ENCODE data around the gene ACMSD.
"Not testable (repeated sequence)": the region's sequence is repeated elsewhere in the genome, so short reads cannot be mapped to it uniquely, and the experiment has no call there.

Gene ACMSD

GRCh38 chr2:134873152-134873551, 34.7 kb downstream of the ACMSD start:
- no peaks in the 10 kb centered on the region for H3K27me3 ChIP-seq (ENCODE audit: insufficient read depth, low read length)
- WGBS, result 92% methylated on average over 2 of the region's 2 CpGs
- no peaks in the 10 kb centered on the region for H3K36me3 ChIP-seq (ENCODE audit: insufficient read depth, low read length)
- H3K9ac ChIP-seq (ENCODE audit: low read depth, low read length), result no peak overlapping the region
- H3K27ac ChIP-seq (ENCODE audit: low read depth, low read length), result no peak overlapping the region
- no peaks in the 10 kb centered on the region for H3K9me3 ChIP-seq (ENCODE audit: insufficient read depth, low read depth, low read length)
- H3K4me1 ChIP-seq (ENCODE audit: insufficient read depth, low read length), result no peaks in the 10 kb centered on the region
- no peak overlapping the region for H3K4me3 ChIP-seq (ENCODE audit: low read length)

- Histone ChIP-seq H3K27ac (ENCODE audit: low read depth, low read length) (no peak overlapping the region), H3K27me3 (ENCODE audit: insufficient read depth, low read length) (no peaks in the 10 kb centered on the region), H3K9me3 (ENCODE audit: insufficient read depth, low read depth, low read length) (0 out of 2 replicates have a peak, but pooled peaks cover 4% of the 10 kb centered on the region), H3K4me3 (ENCODE audit: low read length) (no peak overlapping the region), H3K4me1 (ENCODE audit: insufficient read depth, low read length) (no peaks in the 10 kb centered on the region), H3K36me3 (ENCODE audit: insufficient read depth, low read length) (no peaks in the 10 kb centered on the region), H3K9ac (ENCODE audit: low read depth, low read length) (no peak overlapping the region)
- no CpG with 5 or more reads among the region's 1 CpG for WGBS
These were observed 36.9 kb downstream of the ACMSD start for GRCh38 chr2:134875309-134875708.

GRCh38 chr2:134882773-134883172, 44.4 kb downstream of the ACMSD start:
- Histone ChIP-seq H3K27me3 (ENCODE audit: insufficient read depth, low read length) (no peaks in the 10 kb centered on the region), H3K4me1 (ENCODE audit: insufficient read depth, low read length) (no peaks in the 10 kb centered on the region), H3K4me3 (ENCODE audit: low read length) (no peak overlapping the region), H3K9me3 (ENCODE audit: insufficient read depth, low read depth, low read length) (0 out of 2 replicates have a peak, but pooled peaks cover 4% of the 10 kb centered on the region), H3K9ac (ENCODE audit: low read depth, low read length) (no peak overlapping the region), H3K27ac (ENCODE audit: low read depth, low read length) (no peak overlapping the region), H3K36me3 (ENCODE audit: insufficient read depth, low read length) (no peaks in the 10 kb centered on the region)

- no peak overlapping the region for H3K27ac ChIP-seq (ENCODE audit: low read depth, low read length)
- H3K4me1 ChIP-seq (ENCODE audit: insufficient read depth, low read length), result no peaks in the 10 kb centered on the region
- no peaks in the 10 kb centered on the region for H3K36me3 ChIP-seq (ENCODE audit: insufficient read depth, low read length)
- H3K9me3 ChIP-seq (ENCODE audit: insufficient read depth, low read depth, low read length), result 0 out of 2 replicates have a peak, but pooled peaks cover under 1% of the 10 kb centered on the region
- 92% methylated on average over 3 of the region's 3 CpGs for WGBS
- no peaks in the 10 kb centered on the region for H3K27me3 ChIP-seq (ENCODE audit: insufficient read depth, low read length)
- H3K4me3 ChIP-seq (ENCODE audit: low read length), result no peak overlapping the region
- H3K9ac ChIP-seq (ENCODE audit: low read depth, low read length), result no peak overlapping the region
These were observed 45.3 kb downstream of the ACMSD start for GRCh38 chr2:134883552-134884293.

DNA sequence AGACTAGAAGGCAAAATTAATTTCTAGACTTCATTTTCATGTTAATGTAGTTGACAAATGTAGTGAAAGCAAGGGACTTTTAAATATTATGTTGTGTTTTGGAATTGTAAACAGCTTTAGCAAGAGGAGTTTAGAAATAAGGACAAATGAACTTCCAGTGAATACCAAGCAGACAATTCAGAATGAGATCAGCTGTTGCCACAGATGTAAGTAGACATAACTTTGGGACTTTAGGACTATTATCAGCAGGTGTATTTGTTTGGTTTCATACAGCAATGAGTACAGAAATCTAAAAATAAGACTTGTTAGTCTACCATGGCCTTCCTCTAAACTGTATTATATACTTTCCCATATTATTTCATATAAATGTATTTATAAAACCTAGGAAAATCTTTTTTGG, 46.0 kb downstream of the ACMSD start:
- no peaks in the 10 kb centered on the region for H3K4me1 ChIP-seq (ENCODE audit: insufficient read depth, low read length)
- H3K4me3 ChIP-seq (ENCODE audit: low read length), result no peak overlapping the region
- H3K9me3 ChIP-seq (ENCODE audit: insufficient read depth, low read depth, low read length), result no peaks in the 10 kb centered on the region
- H3K9ac ChIP-seq (ENCODE audit: low read depth, low read length), result no peak overlapping the region
- H3K27ac ChIP-seq (ENCODE audit: low read depth, low read length), result no peak overlapping the region
- H3K27me3 ChIP-seq (ENCODE audit: insufficient read depth, low read length), result no peaks in the 10 kb centered on the region
- H3K36me3 ChIP-seq (ENCODE audit: insufficient read depth, low read length), result no peaks in the 10 kb centered on the region

GRCh38 chr2:134892282-134893035, 54.0 kb downstream of the ACMSD start:
- Histone ChIP-seq H3K4me3 (ENCODE audit: low read length) (no peak overlapping the region), H3K27ac (ENCODE audit: low read depth, low read length) (no peak overlapping the region), H3K9me3 (ENCODE audit: insufficient read depth, low read depth, low read length) (no peaks in the 10 kb centered on the region), H3K27me3 (ENCODE audit: insufficient read depth, low read length) (no peaks in the 10 kb centered on the region), H3K36me3 (ENCODE audit: insufficient read depth, low read length) (no peaks in the 10 kb centered on the region), H3K9ac (ENCODE audit: low read depth, low read length) (no peak overlapping the region), H3K4me1 (ENCODE audit: insufficient read depth, low read length) (no peaks in the 10 kb centered on the region)
- 100% methylated on average over 1 of the region's 1 CpG for WGBS

DNA sequence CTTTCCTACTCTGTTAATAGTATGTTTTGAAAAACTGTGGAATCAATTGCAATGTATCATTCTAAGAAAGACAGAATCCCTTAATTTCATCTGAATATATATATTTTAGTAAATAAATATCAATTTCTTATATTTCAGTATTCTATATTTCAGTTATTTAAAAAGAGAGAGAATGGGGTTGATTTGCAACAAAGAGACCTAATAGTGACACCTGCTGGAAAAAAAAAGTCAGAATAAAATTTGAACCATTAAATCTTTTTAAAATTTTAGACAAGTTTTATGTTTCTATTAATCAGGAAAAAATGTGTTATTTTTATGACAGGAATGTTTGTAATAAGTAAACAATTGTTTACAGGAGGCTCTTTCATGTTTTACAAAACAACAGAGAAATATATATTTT, 59.5 kb downstream of the ACMSD start:
- no peaks in the 10 kb centered on the region for H3K4me1 ChIP-seq (ENCODE audit: insufficient read depth, low read length)
- no peaks in the 10 kb centered on the region for H3K36me3 ChIP-seq (ENCODE audit: insufficient read depth, low read length)
- H3K27ac ChIP-seq (ENCODE audit: low read depth, low read length), result no peak overlapping the region
- H3K27me3 ChIP-seq (ENCODE audit: insufficient read depth, low read length), result no peaks in the 10 kb centered on the region
- H3K9me3 ChIP-seq (ENCODE audit: insufficient read depth, low read depth, low read length), result no peaks in the 10 kb centered on the region
- no peak overlapping the region for H3K4me3 ChIP-seq (ENCODE audit: low read length)
- H3K9ac ChIP-seq (ENCODE audit: low read depth, low read length), result no peak overlapping the region

- H3K4me1 ChIP-seq (ENCODE audit: insufficient read depth, low read length), result no peaks in the 10 kb centered on the region
- no peaks in the 10 kb centered on the region for H3K36me3 ChIP-seq (ENCODE audit: insufficient read depth, low read length)
- no peaks in the 10 kb centered on the region for H3K9me3 ChIP-seq (ENCODE audit: insufficient read depth, low read depth, low read length)
- no peak overlapping the region for H3K27ac ChIP-seq (ENCODE audit: low read depth, low read length)
- H3K27me3 ChIP-seq (ENCODE audit: insufficient read depth, low read length), result no peaks in the 10 kb centered on the region
- no peak overlapping the region for H3K4me3 ChIP-seq (ENCODE audit: low read length)
- no peak overlapping the region for H3K9ac ChIP-seq (ENCODE audit: low read depth, low read length)
These were observed 60.8 kb downstream of the ACMSD start for GRCh38 chr2:134899204-134899603.

- Histone ChIP-seq H3K9me3 (ENCODE audit: insufficient read depth, low read depth, low read length) (no peaks in the 10 kb centered on the region), H3K9ac (ENCODE audit: low read depth, low read length) (no peak overlapping the region), H3K4me1 (ENCODE audit: insufficient read depth, low read length) (no peaks in the 10 kb centered on the region), H3K36me3 (ENCODE audit: insufficient read depth, low read length) (no peaks in the 10 kb centered on the region), H3K4me3 (ENCODE audit: low read length) (no peak overlapping the region), H3K27me3 (ENCODE audit: insufficient read depth, low read length) (no peaks in the 10 kb centered on the region), H3K27ac (ENCODE audit: low read depth, low read length) (no peak overlapping the region)
- 100% methylated on average over 1 of the region's 1 CpG for WGBS
These were observed 61.7 kb downstream of the ACMSD start for GRCh38 chr2:134900151-134900550.

DNA sequence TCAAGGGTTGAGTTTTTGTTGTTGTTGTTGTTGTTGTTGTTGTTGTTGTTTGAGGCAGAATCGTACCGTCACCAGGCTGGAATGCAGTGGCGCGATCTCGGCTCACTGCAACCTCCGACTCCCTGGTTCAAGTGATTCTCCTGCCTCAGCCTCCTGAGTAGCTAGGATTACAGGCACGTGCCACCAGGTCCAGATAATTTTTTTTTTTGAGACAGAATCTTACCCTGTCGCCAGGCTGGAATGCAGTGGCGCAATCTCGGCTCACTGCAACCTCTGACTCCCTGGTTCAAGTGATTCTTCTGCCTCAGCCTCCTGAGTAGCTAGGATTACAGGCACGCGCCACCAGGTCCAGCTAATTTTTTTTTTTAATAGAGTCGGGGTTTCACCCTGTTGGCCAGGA, 65.3 kb downstream of the ACMSD start:
- H3K36me3 ChIP-seq (ENCODE audit: insufficient read depth, low read length); H3K9ac ChIP-seq (ENCODE audit: low read depth, low read length); H3K4me1 ChIP-seq (ENCODE audit: insufficient read depth, low read length); H3K4me3 ChIP-seq (ENCODE audit: low read length); H3K27ac ChIP-seq (ENCODE audit: low read depth, low read length); H3K9me3 ChIP-seq (ENCODE audit: insufficient read depth, low read depth, low read length); H3K27me3 ChIP-seq (ENCODE audit: insufficient read depth, low read length): not testable (repeated sequence)
- WGBS, result 93% methylated on average over 13 of the region's 13 CpGs

DNA sequence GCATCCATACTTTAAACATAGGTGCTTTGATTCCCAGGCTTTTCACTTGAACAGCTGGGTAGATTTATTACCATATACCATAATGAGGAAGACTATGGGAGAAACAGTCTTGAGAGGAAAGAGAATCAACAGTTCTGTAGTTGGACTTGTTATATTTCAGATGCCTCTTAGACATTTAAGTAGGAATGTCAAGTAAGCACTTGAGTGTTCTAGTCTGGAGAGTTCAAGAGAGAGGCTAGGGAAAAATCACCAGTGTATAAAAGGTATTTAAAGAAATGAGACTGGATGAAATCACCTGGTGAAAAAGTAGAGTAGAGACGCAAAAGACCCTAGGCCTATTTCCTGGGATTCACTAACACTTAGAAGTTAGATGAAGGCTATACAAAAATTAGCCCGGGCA, 66.8 kb downstream of the ACMSD start:
- no peak overlapping the region for H3K27ac ChIP-seq (ENCODE audit: low read depth, low read length)
- H3K4me3 ChIP-seq (ENCODE audit: low read length), result no peak overlapping the region
- 94% methylated on average over 2 of the region's 2 CpGs for WGBS
- H3K27me3 ChIP-seq (ENCODE audit: insufficient read depth, low read length), result no peaks in the 10 kb centered on the region
- no peak overlapping the region for H3K9ac ChIP-seq (ENCODE audit: low read depth, low read length)
- no peaks in the 10 kb centered on the region for H3K9me3 ChIP-seq (ENCODE audit: insufficient read depth, low read depth, low read length)
- no peaks in the 10 kb centered on the region for H3K4me1 ChIP-seq (ENCODE audit: insufficient read depth, low read length)
- no peaks in the 10 kb centered on the region for H3K36me3 ChIP-seq (ENCODE audit: insufficient read depth, low read length)

Measured in HUES64 (cell line).